Upper lobe of right lung (tissue), 1 donor: Measurements from ENCODE around the gene CNGA2. TPM values are rescaled to one million over a fixed set of nuclear protein-coding genes. Genes with fewer than 3 reads are reported as not detected.

Experiments used
- ATAC-seq: fragments of 200-7000 bp; cut with Tn5 transposase; one replicate; pipeline ENCODE4 v1.9.1; 2020; ENCODE audit warnings: mild to moderate bottlenecking, moderate library complexity
- DNase-seq: peaks from one replicate; pipeline ENCODE4 v3.0.0-alpha.2; 2020
- H3K27ac ChIP-seq: fragments of 200-600 bp; one replicate; pipeline ENCODE4 v1.8.0; 2022
- H3K27me3 ChIP-seq: fragments of 200-600 bp; one replicate; pipeline ENCODE4 v1.8.0; 2022; ENCODE audit warnings: mild to moderate bottlenecking
- H3K36me3 ChIP-seq: fragments of 200-600 bp; one replicate; pipeline ENCODE4 v1.8.0; 2022
- H3K4me1 ChIP-seq: fragments of 200-600 bp; one replicate; pipeline ENCODE4 v1.8.0; 2022
- H3K4me3 ChIP-seq: fragments of 200-600 bp; one replicate; pipeline ENCODE4 v1.8.0; 2022; ENCODE audit warnings: mild to moderate bottlenecking
- H3K9me3 ChIP-seq: fragments of 200-600 bp; one replicate; pipeline ENCODE4 v1.8.0; 2022
- intact Hi-C: fragments of 100-400 bp; cut with DNase I; formaldehyde crosslinking; loops from one replicate; pipeline ENCODE4 v1.11.0; 2022
- total RNA-seq: library from RNA; stranded (reverse); fragmentation: NEBNext Ultra II Directional; extraction: Animal tissue kit (Norgen Biotek cat#: 25700); gene quantifications from one replicate; pipeline ENCODE4 v1.2.1, GENCODE V29; 2021
- TF ChIP-seq, protein P1 (sequence below): fragments of 200-600 bp; IDR thresholded peaks from one replicate; pipeline ENCODE4 v1.8.0; 2022; ENCODE audit warnings: antibody characterized with exemption
- donor health status: DM: no; HTN: yes; CAD: no; lungs with severe emphysema.

Gene CNGA2
- total RNA-seq, 1 donor from 2014 or later: not detected

DNA sequence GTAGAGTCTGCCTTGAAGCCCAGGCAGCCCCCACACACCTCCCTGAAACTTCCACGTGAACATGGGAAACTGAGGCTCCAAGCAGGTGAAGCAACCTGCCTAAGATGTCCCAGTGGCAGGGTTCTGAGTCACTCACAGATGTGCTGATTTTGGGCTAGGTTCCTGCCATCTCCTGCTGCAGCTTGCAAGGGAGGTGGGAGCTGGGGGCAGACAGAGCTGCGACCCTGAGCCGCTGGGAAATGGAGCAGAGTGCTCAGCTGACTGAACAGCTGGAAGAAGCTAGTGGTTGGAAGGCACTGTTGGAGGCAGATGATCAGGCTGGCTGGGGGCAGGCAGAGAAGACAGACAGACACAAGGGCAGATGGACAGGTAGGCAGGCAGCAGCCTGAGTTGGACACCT lies 22.3 kb upstream of the CNGA2 start:
- TF ChIP-seq, protein P1, sequence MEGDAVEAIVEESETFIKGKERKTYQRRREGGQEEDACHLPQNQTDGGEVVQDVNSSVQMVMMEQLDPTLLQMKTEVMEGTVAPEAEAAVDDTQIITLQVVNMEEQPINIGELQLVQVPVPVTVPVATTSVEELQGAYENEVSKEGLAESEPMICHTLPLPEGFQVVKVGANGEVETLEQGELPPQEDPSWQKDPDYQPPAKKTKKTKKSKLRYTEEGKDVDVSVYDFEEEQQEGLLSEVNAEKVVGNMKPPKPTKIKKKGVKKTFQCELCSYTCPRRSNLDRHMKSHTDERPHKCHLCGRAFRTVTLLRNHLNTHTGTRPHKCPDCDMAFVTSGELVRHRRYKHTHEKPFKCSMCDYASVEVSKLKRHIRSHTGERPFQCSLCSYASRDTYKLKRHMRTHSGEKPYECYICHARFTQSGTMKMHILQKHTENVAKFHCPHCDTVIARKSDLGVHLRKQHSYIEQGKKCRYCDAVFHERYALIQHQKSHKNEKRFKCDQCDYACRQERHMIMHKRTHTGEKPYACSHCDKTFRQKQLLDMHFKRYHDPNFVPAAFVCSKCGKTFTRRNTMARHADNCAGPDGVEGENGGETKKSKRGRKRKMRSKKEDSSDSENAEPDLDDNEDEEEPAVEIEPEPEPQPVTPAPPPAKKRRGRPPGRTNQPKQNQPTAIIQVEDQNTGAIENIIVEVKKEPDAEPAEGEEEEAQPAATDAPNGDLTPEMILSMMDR: no peak
- no peaks in the 10 kb centered on the region for H3K27me3 ChIP-seq
- intact Hi-C loops: no loop called here
- H3K4me3 ChIP-seq: no peak overlapping the region
- no peaks in the 10 kb centered on the region for H3K9me3 ChIP-seq
- ATAC-seq: no peak
- H3K27ac ChIP-seq: no peak overlapping the region
- no peaks in the 10 kb centered on the region for H3K36me3 ChIP-seq
- no peaks in the 10 kb centered on the region for H3K4me1 ChIP-seq
- DNase-seq: no peak

DNA sequence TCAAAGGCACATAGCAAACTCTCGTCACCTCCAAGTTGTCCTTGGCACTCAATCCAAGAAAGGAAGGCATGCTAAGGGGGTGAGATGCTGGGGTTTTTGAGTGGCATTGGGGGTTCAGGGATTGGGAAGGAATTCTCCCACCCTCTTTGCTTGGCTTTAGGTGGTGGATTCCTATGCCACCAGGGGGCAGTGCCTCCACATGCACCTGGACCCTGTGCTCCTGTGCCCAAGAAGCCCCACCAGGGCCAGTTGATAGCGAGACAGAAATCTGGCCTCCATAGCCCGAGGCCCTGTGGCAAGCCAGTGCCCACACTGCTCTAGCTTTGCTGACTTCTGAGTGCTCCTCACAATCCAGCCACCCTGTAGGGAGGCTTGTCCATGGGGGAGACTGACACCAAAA lies 20.7 kb upstream of the CNGA2 start:
- no peaks in the 10 kb centered on the region for H3K27me3 ChIP-seq
- DNase-seq: no peak
- H3K27ac ChIP-seq: no peak overlapping the region
- H3K4me1 ChIP-seq: no peaks in the 10 kb centered on the region
- TF ChIP-seq, protein P1: peak; percentile 30
- no peaks in the 10 kb centered on the region for H3K9me3 ChIP-seq
- peak; percentile 35 for ATAC-seq
- no peak overlapping the region for H3K4me3 ChIP-seq
- H3K36me3 ChIP-seq: no peaks in the 10 kb centered on the region
- intact Hi-C loops: no loop called here

DNA sequence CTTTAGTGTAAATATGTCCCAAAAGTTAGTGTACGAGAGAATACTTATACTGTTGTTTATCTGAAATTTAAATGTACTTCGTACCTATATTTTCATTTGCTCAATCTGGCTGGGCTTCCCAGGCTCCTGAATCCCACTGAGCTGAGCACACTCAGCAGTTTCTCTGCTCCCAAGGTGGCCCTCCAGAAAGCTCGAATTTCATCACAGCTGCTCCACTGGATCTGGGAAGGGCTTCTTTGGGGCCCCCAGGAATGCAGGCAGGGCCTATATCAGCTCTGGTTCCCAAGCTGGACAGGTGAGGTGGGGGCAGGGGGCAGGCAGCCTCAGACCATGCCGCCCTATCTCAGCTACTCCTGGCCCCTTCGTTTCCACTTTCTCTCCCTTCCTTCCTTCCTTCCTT lies 20.2 kb upstream of the CNGA2 start:
- intact Hi-C loops: no loop called here
- ATAC-seq (no peak), DNase-seq (no peak)
- no peaks in the 10 kb centered on the region for H3K4me1 ChIP-seq
- H3K9me3 ChIP-seq: no peaks in the 10 kb centered on the region
- no peak overlapping the region for H3K4me3 ChIP-seq
- no peaks in the 10 kb centered on the region for H3K36me3 ChIP-seq
- H3K27me3 ChIP-seq: no peaks in the 10 kb centered on the region
- TF ChIP-seq, protein P1: no peak
- no peak overlapping the region for H3K27ac ChIP-seq

DNA sequence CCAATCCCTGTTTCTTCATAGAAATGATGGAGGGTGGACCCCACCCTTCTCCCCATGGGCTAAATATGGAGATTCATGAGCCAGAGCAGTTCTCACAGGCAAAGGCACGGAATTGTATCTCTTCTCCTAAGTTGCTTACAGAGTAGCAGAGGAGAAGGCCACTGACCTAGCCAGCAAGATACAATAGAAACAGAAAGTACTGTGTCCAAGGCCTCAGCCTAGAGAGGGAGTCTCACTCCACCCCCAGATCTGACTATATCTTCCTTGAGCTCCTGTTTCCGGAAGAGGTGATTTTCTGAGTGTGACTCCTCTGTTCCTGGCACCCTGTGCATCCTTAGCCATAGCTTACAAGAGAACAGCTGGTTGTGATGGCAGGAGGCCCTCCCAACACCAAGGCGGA lies 18.8 kb upstream of the CNGA2 start, which contains the start of gene FATE1:
Gene FATE1, plus strand, starts transcription at position 284 of the 400 bp plus-strand sequence. Its CDS starts 85 bp downstream, at position 369.
- H3K27me3 ChIP-seq: no peaks in the 10 kb centered on the region
- H3K36me3 ChIP-seq: no peaks in the 10 kb centered on the region
- H3K4me1 ChIP-seq: no peaks in the 10 kb centered on the region
- intact Hi-C loops: no loop called here
- ATAC-seq (no peak), DNase-seq (no peak)
- H3K27ac ChIP-seq: no peak within 1 kb of the TSS
- TF ChIP-seq, protein P1: no peak
- H3K4me3 ChIP-seq: no peak within 1 kb of the TSS
- no peaks in the 10 kb centered on the region for H3K9me3 ChIP-seq

DNA sequence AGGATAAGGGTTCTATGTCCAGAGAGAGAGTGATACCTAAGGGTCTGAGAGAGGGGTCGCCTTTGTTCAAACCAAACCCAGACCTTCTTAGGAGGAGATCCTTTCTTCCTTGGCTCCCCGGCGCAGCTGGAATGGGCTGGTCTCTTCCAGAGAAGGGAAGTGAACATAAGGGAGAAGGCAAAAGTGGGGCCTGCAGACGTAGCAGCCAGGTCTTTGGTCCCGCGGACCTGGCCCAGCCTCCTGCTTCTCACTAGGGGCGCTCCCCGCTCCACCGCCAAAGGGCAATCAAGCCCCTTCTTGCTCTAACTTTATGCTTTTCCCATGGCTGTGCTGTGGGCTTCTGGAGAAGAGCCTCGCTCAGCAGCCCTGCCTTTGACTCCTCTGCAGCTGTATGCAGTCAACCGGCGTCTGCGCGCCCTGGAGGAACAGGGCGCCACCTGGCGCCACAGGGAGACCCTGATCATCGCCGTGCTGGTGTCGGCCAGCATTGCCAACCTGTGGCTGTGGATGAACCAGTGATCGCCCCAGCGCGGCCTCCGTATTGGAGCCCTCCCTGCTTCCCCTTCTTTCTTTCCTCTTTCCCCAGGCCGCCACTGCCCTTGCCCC lies 12.2 kb upstream of the CNGA2 start:
- intact Hi-C loops: no loop called here
- H3K4me3 ChIP-seq: no peak overlapping the region
- H3K36me3 ChIP-seq: no peaks in the 10 kb centered on the region
- H3K9me3 ChIP-seq: no peaks in the 10 kb centered on the region
- ATAC-seq (peak; percentile 45), DNase-seq (no peak)
- TF ChIP-seq, protein P1: peak; percentile 20
- no peaks in the 10 kb centered on the region for H3K4me1 ChIP-seq
- no peaks in the 10 kb centered on the region for H3K27me3 ChIP-seq
- H3K27ac ChIP-seq: no peak overlapping the region
